HG03025 (cell line): ENCODE measurements around the gene OCA2.
"Not testable (repeated sequence)": the region's sequence is repeated elsewhere in the genome, so short reads cannot be mapped to it uniquely, and the experiment has no call there.

ENCODE experiments used
- ATAC-seq: cut with Tn5 transposase; IDR thresholded peaks from one replicate; pipeline ENCODE4 v1.9.1; 2021; ENCODE audit warnings: mild to moderate bottlenecking, moderate library complexity; ENCODE audit not compliant: unreplicated experiment, low FRiP score

OCA2 gene

GRCh38 chr15:27757052-27757451, 342.1 kb downstream of the OCA2 start:
- no peak for ATAC-seq

- no peak for ATAC-seq
Measured at GRCh38 chr15:27752691-27753090, 346.4 kb downstream of the OCA2 start.

DNA sequence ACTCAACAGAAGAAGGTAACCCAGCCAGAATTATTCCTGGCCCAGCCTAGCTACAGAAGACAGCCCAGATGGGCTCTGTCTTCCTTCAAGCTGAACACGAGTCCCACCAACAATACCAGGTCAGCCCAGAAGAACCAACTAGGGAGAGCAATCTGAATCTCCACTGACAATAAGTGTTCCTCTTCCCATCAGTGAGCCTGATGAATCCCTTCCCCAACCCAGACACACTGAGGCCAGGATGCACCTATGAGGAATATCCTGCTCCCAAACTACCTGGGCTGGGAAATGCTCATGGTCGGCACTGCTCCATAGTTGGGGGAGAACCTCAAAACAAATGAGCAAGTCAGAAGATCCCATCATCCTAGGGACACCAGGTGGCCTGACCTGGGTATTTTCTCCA, 351.1 kb downstream of the OCA2 start:
- no peak for ATAC-seq

- no peak for ATAC-seq
Measured at GRCh38 chr15:27746401-27746955, 352.6 kb downstream of the OCA2 start.

- ATAC-seq: no peak
Measured at GRCh38 chr15:27744641-27745040, 354.5 kb downstream of the OCA2 start.

DNA sequence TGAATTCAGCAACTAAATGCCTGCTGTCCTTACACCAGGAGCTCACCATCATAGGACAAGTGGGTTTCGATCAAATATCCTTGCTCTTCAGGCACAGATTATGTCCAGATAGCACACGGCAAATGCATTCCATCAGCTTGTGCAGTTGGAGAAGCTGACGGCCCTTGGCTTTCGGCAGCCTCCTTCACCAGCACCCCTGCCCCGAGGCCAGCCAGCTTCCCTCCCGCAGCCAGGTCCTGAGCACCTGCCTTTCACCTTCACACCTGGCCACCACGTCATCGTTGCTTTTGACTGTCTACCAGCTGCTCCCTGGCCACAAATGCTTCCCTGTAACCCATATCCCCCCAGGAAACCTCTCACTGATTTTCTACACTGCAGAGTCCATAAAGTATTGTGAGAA, 355.5 kb downstream of the OCA2 start:
- ATAC-seq: no peak

DNA sequence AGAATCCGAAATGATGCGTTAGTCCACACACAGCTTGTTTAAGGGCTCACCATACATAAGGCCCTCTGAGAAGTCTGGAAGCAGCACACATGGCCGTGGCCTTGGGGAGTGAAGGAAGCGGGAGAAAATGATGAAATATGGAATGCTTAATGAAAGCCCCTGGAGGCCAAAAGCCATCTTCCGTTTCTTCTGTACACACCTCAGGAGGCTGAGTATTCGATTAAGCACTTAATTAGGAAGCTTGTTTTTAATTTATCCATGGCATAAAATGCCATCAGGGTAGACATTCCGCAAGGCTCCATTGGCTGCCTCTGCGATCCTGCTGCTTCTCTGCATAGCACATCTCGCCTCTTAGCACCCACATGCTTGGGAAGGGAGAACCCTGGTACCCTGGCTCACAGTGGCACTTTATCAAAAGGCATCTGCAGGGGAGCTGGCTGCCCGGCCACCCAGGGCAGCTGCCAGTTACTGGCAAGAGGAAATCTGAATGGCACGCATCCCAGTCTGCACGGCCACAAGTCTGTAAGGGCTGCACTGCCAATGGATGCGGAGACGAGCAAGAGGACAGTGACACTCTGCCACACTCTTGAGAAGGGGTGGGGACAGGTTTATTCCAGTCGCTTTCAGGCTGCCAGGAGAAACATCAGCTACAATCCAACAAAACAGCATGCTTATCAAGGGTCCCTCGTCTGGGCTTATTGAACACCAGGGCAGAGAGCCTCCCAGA, 356.2 kb downstream of the OCA2 start:
- ATAC-seq: no peak

- ATAC-seq: no peak
Measured at GRCh38 chr15:27741226-27741860, 357.8 kb downstream of the OCA2 start.

GRCh38 chr15:27734785-27735495, 364.2 kb downstream of the OCA2 start:
- no peak for ATAC-seq

DNA sequence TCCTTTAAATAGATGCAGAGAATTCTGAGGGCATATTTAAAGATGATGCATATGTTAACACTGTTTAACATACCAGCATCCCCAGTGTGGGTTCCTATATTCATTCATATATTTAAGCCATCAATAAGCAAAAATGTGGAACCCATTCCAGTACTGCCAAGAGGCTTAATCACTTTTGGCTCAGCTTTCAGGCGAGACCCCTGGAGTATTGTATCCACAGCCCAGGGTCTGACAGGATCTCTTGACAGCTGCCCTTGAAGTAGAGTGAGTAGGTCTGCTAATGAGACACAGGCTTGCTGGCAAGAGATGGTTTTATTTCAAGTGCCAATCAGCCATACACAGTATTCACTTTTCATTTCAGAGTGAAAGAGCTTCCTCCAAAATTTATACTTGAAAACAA, 367.3 kb downstream of the OCA2 start:
- ATAC-seq: no peak

GRCh38 chr15:27730868-27731267, 368.2 kb downstream of the OCA2 start:
- ATAC-seq: no peak

- no peak for ATAC-seq
Measured at GRCh38 chr15:27725731-27726130, 373.4 kb downstream of the OCA2 start.

- ATAC-seq: no peak
Measured at GRCh38 chr15:27723821-27724220, 375.3 kb downstream of the OCA2 start.

DNA sequence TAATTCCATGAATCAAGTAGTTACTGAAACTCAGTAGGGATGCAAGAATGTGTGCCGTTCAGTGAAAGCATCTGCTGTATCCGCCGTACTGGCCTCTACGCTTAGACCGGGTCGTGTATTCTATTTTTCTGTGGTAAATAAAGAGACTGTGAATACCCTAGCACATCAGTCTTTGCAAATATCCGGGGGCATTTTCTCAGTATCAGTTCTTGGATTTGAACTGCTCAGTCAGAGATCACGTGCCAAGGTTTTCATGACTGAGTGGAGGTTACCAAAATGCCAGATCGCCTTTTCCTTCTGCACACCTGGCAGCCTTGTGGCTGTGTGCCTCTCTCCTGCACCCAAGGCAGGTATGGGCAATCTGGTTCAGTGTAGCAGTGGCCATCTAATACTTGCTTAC, 377.0 kb downstream of the OCA2 start:
- no peak for ATAC-seq

DNA sequence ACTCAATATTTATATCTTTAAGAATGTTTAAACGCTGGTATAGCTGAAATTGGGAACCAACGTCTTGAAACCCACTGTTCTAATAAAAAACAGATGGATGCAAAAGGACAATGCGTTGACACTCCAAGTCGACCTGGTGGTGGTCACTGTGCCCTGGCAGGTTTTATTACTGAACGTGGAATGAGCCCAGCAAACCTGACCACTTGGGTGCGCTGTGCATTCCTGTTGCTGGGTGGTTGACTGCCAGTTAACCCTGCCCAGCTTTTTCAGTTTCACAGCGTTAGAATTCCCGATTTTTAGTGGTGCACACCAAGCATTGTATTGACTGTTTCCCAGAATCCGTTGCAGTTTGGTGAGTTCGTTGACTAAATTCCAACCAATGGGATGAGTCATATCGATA, 384.4 kb downstream of the OCA2 start:
- no peak for ATAC-seq

DNA sequence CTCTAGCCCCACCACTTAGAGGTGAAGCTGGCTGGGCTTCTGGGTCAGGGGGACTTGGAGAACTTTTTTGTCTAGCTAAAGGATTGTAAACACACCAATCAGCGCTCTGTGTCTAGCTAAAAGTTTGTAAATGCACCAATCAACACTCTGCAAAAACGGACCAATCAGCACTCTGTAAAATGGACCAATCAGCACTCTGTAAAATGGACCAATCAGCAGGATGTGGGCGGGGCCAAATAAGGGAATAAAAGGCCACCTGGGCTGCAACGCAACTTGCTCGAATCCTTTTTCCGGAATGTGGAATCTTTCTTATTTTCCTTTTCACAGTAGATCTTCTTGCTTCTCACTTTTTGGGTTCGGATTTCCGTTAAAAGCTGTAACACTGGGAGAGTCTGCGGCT, 385.3 kb downstream of the OCA2 start:
- ATAC-seq: not testable (repeated sequence)

DNA sequence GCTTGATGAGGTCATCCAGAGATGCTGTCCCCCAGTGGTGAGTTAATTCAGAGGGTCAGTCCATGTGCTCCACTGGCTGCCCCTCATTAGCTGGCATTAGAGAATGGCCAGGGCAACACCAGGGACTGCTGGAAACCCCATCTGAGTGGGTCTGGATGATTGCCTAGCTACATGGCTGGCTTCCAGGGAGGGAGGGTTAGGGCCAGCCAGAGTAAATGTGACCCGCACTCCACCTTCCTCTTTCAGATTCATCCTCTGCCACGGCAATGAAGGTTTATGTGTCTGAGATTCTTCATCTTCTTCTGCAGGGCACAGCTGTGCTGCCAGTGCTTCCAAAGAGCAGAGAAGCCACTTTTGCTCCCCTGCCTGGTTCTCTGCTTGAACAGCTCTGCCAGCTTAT, 391.9 kb downstream of the OCA2 start:
- ATAC-seq: no peak

DNA sequence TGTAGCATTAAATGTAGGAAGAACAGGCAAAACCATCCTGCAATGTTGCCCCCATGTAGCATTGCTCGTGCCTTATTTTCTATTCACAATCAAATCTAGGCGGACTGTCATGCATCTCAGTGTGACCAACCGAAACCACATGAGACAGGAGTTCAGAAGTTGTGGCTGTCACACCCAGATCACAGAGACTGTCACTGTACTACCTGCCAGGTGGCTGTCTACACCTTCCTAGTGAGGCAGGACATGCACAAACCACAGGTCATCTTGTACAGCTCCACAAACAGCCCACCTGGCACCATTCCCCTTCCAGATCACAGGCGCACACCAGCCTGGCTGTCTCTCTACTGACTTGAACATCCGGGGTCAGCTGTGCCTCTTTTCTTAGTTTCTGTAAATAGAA, 392.8 kb downstream of the OCA2 start:
- no peak for ATAC-seq

GRCh38 chr15:27705056-27705455, 394.1 kb downstream of the OCA2 start:
- ATAC-seq: no peak
